ENCODE measurements around the gene PPP1R37. TPM values are rescaled to one million over a fixed set of nuclear protein-coding genes. Genes with fewer than 3 reads are reported as not detected.
A peak's percentile ranks its signal among the peaks of the same experiment; 100 is the strongest.

PPP1R37 gene
- total RNA-seq, 1 experiment from 2014 or later, result 20.4 TPM

- POLR2A ChIA-PET, result interaction anchor here (0.6 kb wide), 1 partner anchor 175 kb away, joined by 3 read pairs; no protein-coding TSS in a partner anchor
- peaks cover 12% of the 10 kb centered on the region for H3K4me1 ChIP-seq (ENCODE audit: control insufficient read depth, insufficient read depth, low read length)
Observed at GRCh38 chr19:45091031-45091923, 1.7 kb upstream of the PPP1R37 start.

More at GRCh38 chr19:45091031-45091923, 1.7 kb upstream of the PPP1R37 start:
- H3K27me3 ChIP-seq (ENCODE audit: control insufficient read depth, insufficient read depth, low read length), result no peaks in the 10 kb centered on the region
- CTCF ChIA-PET, result no interaction called here
- peaks cover 6% of the 10 kb centered on the region; the same call in 1 of the 2 replicates for H3K36me3 ChIP-seq (ENCODE audit: control insufficient read depth, insufficient read depth, low read length)
- TF ChIP-seq REST (IDR thresholded peaks at IDR 0.05; ENCODE audit: insufficient read depth in 1 of 2, low read depth in 2 of 2, low read length in 1 of 2), result peak in 1 of 2 experiments; percentile 64; a peak in 1 of 4 replicates
- peak; percentile 88 for TF ChIP-seq POLR2AphosphoS5 (IDR thresholded peaks at IDR 0.05; ENCODE audit: low read depth, low read length)
- no peak for TF ChIP-seq CTCF (IDR thresholded peaks at IDR 0.05)
- TF ChIP-seq SIN3A (IDR thresholded peaks at IDR 0.05; ENCODE audit: borderline replicate concordance, insufficient read depth, low read depth, low read length), result peak; percentile 61; the same call in 1 of the 2 replicates
- peak; percentile 38; the same call in 1 of the 2 replicates for TF ChIP-seq TCF7L2 (IDR thresholded peaks at IDR 0.05; ENCODE audit: low read depth, low read length)
- in situ Hi-C loops (cut with HindIII; ENCODE audit: low pct_unique_long_range_greater_than_20kb, low sequenced_read_pairs) (no loop called here), intact Hi-C loops (cut with micrococcal nuclease; ENCODE audit: unreplicated experiment) (no loop called here)
- peak; percentile 90 for ATAC-seq
- DNase-seq (ENCODE audit: low read depth, low spot score), result peak; percentile 93
- H3K27ac ChIP-seq (ENCODE audit: low read length), result peak overlapping the region; percentile 94
- no TSS peak for BruUV-seq (replicated peaks)
- H3K4me3 ChIP-seq (ENCODE audit: low read depth in 2 of 2, low read length in 2 of 2), result peak overlapping the region; percentile 90 to 92
- no peaks in the 10 kb centered on the region for H3K9me3 ChIP-seq (ENCODE audit: control insufficient read depth, insufficient read depth, low read depth, low read length)
